ENCODE measurements around the gene MPZL2.

The MPZL2 gene

DNA sequence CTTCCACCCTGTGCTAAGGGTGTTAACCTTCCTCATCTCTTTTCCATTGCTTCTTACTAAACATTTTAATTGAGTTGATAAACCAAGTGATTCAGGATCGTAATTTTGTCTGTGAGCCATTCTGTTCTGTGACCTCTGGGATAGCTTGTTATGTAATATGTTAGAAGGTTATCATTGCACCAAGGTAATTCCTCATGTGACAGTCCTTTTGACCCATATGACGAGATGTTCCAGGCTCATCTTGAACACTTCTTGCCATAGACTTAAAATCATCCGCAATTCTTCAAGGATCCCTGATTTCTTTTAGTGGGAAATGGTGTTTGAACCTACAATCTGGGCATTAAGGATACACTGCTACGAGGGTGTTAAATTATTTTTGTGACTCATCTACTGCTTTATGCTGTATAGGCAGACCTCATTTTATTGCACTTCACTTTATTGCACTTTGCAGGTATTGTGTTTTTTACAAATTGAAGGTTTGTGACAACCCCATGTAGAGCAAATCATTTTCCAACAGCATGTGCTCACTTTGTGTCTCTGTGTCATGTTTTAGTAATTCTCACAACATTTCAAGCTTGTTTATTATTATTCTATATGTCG, 19.0 kb upstream of the MPZL2 start:
- DNase-seq: no peak

DNA sequence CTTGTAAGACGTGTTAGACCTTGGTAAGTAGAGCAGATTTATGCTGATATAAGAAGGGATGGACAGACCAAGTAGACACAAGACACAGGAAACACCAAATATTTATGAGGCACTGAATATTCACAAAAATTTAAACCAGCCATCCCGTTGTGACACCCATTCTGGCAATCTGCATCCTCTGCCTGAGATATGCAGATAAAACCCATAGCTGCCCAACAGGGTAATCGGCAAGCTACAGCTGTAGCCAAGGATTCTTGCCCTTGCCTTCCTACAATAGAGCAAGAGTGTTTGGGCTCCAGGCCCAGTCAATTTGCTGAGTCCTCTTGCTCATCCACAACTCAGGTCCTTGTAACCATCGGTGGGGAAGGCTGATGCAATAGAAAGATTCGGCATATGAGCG, 18.5 kb upstream of the MPZL2 start:
- no peak for DNase-seq

DNA sequence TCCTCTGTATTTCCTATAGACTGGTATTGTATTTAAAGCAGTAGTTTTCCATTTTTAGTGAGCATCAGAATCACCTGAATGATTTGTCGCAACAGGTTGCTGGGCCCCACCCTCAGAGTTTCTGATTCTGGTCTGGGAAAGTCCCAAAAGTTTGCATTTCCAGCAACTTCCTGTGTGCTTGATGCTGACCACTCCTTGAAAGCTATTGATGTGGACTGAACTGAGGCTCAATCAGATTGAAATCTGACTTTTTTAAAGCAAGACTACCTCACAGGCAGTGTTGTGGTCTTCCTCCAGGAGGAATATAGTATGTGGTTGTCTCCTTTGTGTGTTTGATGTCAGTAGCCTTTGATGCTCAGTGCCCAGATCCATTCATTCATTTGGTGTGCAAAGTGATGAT, 17.2 kb upstream of the MPZL2 start:
- DNase-seq: peak; percentile 40

DNA sequence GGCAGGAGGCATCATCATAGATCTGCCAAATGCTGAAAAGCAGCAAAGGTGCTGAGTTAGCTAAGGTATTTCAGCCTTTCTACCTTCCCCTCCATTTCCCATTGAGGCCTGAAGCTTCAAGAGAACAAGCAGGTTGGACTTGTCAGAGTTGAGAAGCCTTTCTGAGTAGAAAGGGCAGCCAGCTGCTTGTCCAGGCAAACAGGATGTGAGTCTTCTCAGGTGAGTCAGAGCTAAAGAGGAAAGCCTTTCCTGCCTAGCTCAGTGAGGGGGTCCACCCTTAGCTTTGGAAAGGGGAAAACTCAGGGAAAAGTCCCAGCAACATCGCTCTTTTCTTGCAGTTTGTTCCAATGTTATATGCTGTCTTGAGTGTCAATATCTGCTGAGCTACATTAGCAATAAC, 13.2 kb upstream of the MPZL2 start:
- no peak for DNase-seq

DNA sequence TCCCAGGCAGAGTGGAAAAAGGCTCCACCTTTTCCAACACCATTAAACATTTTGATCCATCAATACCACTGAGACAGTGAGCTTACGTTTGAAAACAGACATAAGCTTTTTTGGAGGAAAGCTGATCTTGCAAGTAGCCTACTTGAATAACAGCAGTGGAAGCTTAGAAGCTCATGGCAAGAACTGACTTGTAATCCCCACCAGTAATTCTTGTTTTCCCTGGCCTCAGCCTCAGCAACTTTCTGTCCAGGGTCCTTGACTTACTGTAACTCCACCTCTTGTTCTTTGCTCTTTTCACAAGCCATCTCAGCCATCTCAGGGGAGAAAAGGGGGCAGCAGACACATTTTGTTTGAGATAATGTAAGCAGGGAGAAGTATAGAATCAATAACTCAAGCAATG, 12.3 kb upstream of the MPZL2 start:
- no peak for DNase-seq

DNA sequence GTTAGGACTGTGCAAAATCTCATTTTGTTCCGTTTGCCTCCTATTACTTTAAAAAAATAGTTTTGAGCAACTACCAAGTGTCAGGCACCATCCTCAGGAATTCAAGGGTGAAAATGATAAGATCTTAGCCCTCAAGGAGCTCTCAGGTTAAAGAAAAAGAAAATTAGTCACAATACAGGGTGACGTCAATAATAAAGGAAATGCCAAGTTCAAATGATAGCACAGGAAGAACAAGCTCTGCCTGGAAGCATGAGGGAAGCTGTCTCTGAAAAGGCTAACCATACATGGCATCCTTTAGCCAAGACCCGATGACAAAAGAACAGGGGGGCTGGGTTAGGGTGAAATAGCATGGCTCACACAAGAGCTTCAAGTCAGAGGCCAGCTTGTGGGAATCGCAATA, 11.1 kb upstream of the MPZL2 start:
- DNase-seq: no peak

DNA sequence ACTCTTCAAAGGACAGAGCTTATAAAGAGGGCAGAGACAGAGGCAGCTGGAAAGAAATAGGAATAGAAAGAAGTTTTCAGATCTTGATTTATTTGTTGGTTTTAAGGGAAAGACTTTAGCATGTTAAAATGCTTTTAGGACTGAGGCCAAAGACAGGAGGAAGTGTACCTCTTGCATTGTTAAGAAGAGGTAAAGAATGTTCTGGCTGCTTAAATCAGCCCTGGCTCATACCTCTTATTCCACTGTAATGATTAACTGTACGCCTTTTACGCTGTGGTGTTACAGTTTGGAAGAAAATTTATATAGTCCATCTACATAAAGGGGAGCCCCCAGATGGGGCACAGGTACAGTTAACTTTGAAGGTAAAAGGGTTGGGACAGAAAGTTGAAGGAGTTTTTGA, 10.1 kb upstream of the MPZL2 start:
- no peak for DNase-seq

DNA sequence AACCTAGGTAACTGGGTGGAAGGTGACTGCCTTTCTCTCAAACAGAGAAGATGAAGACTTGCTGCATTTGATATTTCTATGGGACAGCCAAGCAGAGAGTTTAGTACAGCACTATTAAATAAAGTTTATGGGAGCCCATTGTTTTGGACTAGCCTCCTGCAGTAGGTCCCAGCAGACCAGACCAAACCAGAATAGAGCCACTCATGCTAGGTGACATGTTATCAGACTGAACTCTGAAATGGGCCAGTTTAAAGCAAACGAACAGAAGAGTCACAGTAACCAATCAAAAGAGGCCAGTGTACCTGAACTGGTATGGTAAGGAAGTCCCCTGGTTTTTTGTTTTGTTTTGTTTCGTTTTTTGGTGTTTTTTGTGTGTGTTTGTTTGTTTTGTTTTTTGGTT, 7.9 kb upstream of the MPZL2 start:
- DNase-seq: no peak

DNA sequence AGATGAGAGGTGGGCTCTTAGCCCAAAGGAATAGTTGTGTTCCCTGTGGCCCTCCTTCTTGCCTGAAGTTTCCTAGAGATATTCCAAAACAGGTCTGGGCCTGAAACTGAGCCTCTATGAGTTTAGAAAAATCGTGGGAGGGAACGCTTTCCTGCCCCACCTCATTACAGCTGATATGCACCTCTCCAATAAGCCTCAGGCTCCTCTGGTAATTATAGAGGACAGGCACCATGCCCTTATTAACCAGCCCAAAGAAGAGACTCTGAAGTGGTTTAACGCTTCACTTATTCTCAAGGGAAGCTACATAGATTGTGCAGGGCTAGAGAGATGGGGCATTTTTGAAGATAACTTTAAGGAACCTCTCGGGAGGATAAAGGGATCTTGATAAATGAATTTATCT, 3.4 kb upstream of the MPZL2 start:
- DNase-seq: no peak

DNA sequence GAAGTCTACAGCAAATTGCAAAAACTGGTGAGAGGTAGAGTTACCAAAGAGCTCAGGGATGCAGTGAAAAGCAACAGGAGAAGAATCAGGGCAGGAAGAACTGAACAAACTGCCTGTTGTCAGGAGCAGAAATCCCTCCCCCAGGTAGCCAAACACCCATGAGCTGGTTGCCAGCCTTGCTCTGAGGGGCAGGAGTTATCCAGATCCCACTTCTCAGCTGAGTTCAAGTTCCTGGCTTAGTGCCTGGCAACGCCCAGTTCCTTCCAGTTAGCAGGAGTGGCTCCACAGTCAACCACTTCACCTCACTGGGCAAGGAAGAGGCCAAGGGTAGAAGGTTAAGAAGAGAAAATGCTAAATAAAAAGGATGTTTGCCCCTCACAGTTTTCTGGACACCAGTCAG, 1.9 kb upstream of the MPZL2 start:
- no peak for DNase-seq

DNA sequence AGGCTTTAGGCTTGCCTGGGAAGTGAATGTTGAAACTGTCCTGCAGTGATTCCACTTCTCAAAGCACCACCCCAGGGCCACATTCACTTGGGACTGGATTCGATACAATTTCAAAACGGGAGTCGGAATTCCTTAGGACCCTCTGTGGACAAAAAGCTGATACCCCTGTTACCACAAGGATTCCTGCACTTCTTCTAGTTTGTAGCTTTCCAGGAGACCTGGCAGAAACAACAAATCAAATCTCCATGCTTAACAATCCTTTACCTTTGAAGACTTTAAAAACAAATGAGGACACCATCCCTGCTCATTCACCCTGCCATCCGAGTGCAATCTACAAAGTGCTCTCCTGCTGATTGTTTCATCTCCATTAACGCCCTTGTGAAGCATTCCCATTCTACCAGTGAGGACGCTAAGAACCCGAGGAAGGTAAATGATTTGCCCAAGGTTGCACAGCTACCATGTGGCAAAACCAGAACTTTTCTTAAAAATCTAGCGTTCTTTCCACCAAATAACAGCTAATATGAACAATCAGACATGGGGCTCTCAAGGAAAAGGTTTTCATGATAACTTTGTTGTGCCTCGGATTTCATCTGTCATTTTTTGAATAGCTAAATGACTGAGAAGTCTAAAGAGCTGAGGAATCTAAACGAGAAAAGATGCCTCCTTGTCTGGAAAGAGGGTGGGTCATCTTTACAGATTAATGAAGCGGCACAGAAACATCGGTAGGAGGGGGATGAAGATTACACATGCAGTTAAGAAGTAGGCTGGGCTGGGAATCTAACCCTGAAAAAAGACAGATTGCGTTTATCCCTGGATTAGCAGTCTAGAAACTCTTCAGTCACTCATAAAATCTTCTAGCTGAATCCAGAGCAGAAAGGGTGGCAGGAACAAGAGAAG, 720 bp upstream of the MPZL2 start:
- no peak for DNase-seq

DNA sequence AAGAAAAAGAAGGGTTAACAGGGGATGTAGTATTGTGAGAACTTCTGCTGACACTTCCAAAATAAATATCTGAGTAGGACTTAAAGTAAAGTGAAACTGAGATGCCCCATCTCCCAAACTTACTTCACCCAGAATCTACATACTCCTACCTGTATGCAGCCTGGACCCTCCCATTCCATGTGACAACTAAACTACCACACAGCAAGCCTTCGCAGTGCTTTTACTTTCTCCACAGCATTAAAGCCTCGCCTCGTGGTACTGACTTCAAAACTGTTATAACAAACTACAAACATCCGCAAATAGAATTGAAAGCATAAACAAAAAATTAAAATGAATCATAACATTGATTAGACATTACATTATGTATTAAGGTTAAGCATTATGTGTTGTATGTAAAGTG, 985 bp downstream of the MPZL2 start:
- DNase-seq: no peak

DNA sequence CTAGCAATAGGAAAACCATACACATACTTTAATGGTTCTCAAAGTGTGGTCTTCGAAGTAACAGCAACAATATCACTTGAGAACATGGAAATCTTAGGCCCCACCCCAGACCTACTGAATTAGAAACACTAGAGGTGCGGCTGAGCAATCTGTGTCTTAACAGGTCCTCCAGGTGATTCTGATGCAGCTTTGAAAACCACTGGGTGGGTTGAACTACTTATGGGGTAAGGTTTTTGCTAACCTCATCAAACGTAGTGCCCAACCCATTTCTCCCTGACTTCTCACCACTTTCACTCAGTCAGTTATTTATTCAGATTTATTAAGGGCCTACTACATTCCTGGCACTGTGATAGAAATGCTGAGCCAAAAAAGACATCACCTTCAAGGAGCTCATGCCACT, 3.7 kb downstream of the MPZL2 start:
- DNase-seq: peak; percentile 34

DNA sequence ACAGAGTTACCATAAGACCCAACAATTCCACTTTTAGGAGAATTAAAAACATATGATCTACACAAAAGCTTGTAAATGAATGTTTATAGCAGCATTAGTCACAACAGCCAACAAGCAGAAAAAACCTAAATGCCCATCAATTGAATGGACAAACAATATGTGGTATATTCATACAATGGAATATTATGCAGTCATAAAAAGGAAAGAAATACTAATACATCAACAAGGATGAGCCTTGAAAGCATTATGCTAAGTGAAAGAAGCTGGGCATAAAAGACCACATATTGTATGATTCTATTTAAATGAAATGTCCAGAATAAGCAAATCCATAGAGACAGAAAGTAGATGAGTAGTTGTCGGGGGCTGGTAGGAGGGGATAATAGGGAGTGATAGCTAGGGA, 5.0 kb downstream of the MPZL2 start:
- DNase-seq: no peak

DNA sequence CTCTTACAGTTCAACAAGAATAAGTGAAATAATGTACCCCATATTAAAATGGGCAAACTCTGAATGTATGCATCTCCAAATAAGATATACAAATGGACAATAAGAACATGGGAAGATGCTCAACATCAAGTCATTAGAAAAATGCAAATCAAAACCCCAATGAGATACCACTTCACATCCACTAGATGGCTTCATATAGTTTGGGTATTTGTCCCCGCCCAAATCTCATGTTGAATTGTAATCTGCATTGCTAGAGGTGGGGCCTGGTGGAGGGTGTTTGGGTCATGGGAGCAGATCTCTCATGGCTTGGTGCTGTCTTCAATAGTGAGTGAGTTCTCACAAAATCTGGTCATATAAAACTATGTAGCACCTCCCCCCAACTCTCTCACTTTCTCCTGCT, 5.7 kb downstream of the MPZL2 start:
- no peak for DNase-seq

DNA sequence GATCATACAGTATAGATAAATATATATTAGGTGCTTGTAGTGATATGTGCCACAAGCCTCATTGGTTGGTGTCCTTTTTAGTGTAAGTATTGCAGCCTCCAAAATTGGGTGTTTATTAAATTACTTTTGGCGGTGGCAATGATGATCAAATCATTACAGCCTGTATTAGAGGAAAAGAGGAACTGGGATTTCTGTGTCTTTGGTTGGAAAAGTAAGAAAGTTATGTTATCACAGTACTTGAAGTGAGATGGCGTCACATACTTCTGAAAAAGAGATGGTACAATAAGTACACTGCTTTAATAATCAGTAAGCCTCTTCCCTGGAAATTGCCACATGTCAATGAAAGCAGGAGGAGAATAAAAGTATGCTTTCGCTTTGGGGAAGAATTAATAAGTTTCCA, 11.4 kb downstream of the MPZL2 start:
- DNase-seq: no peak

DNA sequence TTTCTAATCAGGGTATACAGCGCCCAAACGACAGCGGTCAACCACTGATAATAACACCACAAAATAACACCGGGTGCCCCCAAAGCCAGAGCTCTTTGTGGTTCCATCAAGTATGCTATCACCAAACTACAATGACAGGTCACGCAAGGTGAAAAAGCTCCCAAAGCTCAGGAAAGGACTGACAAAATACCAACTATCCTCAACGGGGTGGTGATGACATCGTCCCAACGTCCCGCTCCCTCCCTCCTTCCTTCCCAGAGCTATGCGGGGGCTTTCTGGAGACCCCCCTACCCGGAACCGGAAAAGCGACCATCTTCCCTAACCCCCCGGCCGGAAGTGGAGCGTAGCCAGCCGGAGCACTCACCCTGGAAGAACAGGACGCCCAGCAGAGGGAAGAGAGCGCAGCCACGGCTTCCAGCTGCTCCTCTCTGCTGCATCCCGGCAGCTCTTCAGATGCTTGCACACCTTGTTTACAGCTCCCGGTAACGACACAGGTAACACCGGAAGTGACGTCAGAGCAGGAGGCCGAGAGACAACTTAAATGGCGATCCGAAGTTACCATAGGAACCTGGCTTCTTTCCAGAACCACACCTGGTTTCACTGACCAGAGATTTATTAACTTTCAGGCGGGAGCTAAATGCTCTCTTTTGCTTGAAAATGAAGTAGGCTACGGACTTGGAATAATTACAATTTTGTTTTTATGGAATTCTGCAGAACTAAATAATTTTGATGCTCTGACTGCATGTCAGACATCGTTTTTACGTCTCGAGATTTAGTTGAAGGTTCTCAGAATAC, 12.0 kb downstream of the MPZL2 start, which contains the start of gene MPZL3:
MPZL3 (minus strand) TSS at position 508 of the 795 bp plus-strand sequence; CDS start at position 437, 71 bp downstream.
- DNase-seq: peak; percentile 95

DNA sequence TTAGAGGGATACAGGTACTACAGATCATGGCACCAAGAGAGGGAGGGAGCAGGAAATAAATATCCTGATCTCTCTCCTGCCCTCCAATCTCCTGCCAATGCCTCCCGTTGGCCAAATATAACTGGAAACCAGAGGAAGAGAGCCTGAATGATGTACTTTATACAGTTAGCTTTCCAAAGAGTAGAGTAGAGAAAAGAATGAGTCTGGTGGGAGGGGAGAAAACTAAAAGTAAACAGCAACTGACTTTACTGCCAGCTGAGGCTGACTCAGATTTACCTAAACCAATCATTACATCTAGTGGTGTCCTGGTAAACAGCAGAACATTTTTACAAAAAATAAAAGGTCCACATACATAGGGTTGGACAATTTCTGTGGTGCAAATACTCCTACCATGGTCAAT, 17.1 kb downstream of the MPZL2 start:
- DNase-seq: no peak

DNA sequence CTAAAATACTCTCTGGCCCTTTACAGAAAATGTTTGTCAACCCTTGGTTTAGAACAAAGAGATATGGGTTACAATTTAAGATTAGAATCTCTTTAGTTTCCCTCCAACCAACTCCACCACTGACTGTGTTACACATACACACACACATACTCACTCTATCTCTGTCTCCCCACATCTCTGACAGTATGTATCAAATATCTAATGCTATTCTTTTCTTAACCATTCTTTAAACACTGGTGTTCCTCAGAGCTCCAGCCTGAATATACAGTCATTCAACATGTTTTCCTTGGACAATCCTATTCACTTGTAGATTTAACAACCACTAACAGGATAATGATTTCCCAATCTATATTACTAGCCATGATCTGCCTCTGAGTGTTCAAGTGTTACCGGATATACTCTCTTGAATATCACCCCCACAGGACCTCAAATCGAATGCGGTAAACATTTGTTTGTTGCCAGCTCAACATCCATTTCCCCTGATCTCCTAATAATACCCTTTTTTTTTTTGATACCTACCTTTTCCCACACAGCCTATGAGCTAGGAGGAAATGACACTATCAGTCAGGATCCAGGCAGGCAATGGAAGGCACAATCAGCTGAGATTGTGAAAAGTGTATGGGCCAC, 18.0 kb downstream of the MPZL2 start:
- no peak for DNase-seq

DNA sequence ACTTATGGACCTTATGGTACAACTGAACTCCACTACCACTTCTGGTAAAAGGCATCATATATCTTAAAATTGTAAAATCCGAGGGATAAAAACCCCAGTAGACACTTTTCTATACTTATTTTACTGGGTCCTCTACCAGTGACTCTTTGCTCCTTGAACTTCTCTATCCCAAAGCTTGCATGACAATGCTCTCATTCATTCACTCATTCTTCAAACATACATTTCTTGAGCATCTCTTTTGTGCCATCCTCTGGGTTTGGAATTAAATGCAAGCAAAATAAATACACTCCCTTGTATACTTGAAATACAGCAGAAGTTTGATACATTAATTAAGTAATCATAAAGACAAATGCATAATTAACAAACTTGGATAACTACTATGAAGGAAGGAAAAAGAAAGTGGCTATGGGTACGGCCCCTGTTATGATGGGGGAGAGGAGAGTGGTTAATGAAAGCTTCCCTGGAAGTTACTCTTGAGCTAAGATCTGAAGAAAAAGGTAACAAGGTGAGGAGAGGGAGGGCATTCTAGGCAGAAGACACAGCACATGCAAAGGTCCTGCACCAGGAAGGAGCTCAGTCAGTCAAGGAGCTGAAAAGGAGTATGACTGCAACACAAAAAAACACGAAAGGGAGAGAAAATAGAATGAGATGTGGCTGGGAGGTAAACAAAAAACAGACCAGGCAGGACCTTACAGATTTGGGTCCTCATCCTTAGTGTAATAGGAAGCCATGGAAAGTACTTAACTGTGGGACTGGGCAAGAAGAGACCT, 19.9 kb downstream of the MPZL2 start:
- DNase-seq: no peak

DNA sequence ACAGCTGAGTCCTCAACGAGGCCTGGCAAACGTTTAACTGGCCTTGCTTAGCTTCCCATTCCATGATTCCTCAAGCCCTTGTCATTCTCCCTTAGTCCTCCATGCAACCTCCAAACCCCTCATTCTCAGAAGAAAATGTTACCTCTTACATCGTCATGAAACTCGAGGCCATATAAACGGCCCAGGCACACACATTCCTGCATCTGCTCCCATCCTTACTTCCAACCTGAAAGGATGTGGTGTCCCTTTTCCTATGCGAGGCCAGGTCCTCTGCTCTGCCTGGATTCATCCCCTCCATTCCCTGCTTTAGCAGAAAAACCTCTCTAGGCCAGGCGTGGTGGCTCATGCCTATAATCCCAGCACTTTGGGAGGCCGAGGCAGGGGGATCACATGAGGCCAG, 20.9 kb downstream of the MPZL2 start:
- DNase-seq: no peak

DNA sequence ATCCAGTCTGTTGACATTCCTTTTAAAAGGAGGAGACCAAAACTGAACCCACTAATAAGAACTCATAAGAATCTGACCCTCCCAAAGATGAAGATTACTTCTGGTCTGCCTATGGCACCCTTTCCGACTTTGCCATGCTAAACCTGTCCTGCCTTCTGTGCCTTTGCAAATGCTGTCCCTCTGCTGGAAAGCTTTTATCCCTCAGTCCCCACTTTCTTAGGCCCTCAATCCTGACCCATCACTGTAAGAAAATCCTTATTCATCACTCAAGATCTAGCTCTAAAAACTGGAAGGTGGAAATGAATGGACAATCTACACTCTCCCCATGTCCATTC, 22.4 kb downstream of the MPZL2 start:
- DNase-seq: no peak

Measured in CD4-positive, alpha-beta T cell treated with Interleukin-10 for 1 hour (primary cell).